Stimulated activated CD8-positive, alpha-beta memory T cell treated with anti-CD3 and anti-CD28 coated beads, Interleukin-15, amount 100 ng/mL, for 4 hours (primary cell): ENCODE data around the gene KRTAP9-3.
"Not testable (repeated sequence)": the region's sequence is repeated elsewhere in the genome, so short reads cannot be mapped to it uniquely, and the experiment has no call there.

ENCODE experiments used
- DNase-seq, 2 donors: peaks; one replicate each; pipeline ENCODE4 v3.0.0-alpha.2; 2020; ENCODE audit warnings: low read depth in 2 of 2

KRTAP9-3 gene

DNA sequence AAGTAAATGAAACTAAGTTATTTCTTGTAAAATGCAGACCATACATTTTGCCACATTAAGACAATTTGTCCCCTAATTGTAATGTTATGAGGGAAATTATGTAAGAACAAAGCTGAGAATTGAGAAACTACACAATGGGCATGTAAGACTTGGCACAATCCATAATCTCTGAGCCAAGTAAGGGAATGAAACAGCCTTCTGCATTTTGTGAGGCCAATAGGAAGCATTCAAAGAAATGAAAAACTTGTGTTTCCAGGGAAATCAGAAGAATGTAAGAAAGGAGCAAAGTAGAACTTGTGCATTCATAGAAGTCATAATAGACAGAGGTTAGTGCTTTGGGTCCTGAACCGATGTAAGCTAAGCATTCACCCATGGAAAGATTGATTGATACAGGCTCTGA is 19.0 kb downstream of the KRTAP9-3 start:
- DNase-seq: no peak

DNA sequence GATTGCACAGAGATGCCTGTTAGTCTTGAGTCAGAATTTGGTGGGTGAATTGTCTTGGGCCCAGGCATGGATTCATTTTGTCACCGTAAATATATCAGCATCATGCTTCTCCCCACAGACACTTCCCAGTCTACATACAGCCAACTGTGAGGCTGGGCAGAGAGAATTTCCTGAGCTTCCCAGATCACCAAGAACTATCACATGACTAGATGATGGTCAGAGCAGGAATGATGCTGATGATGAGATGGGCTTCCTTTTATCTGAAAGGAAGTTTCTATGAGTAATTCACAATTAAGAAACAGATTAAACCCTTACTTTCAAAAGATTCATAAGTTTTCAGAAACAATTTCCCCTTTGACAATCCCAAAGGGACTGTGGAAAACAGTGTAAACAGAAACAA is 22.6 kb downstream of the KRTAP9-3 start:
- DNase-seq: no peak

DNA sequence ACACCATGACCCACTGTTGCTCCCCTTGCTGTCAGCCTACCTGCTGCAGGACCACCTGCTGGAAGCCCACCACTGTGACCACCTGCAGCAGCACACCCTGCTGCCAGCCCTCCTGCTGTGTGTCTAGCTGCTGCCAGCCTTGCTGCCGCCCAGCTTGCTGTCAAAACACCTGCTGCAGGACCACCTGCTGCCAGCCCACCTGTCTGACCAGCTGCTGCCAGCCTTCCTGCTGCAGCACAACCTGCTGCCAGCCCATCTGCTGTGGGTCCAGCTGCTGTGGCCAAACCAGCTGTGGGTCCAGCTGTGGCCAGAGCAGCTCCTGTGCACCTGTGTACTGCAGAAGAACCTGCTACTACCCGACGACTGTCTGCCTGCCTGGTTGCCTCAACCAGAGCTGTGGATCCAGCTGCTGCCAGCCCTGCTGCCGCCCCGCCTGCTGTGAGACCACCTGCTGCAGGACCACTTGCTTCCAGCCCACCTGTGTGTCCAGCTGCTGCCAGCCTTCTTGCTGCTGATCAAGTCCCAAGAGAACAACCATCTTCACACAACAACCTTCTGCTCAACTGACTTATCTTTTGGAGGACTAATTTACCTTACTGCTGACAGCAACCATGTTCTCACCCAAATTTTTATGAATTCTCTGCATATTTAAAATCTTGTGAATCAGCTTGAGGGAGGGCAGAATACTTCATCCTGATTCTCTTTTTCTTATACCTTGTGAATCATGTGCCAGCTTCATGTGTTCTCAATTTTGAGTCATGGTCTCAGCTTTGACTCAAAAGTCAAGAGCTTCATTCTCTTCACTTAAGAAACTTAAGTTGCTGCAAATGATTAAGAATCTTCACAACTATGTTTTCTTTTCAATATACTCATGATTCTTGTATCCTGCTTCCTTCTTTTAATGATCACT is 23.4 kb downstream of the KRTAP9-3 start, which contains the start of gene KRTAP9-9:
Gene KRTAP9-9 (plus strand): TSS at position 4 of the 910 bp plus-strand sequence.
- DNase-seq: not testable (repeated sequence)

DNA sequence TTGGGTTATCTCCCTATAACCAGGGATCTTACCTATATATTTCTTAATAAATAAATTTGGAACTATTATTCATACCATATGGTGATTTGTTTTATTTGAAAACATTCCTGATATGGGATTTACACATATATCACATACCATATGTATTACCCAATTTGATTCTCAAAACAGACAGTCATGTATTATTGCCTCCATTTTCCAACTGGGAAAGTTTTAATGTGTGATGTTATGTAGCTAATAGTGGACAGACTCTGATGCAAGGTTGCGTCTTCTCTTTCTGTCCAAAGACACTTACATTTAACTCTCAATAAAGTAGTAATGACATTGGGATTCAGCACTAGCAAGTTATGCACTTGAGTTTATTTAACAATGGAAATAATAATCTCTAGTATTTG is 24.0 kb downstream of the KRTAP9-3 start:
- DNase-seq: no peak

DNA sequence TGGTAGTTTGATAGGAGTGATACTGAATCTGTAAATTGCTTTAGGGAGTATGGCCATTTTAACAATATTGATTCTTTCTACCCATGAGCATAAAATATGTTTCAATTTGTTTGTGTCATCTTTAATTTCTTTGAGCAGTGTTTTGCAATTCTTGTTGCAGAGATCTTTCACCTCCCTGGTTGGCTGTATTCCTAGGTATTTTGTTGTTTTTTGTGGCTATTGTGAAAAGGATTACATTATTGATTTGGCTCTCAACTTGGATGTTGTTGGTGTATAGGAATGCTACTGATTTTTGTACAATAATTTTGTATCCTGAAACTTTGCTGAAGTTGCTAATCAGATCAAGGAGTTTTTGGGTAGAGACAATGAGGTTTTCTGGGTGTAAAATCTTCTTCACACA is 26.2 kb downstream of the KRTAP9-3 start:
- no peak for DNase-seq

DNA sequence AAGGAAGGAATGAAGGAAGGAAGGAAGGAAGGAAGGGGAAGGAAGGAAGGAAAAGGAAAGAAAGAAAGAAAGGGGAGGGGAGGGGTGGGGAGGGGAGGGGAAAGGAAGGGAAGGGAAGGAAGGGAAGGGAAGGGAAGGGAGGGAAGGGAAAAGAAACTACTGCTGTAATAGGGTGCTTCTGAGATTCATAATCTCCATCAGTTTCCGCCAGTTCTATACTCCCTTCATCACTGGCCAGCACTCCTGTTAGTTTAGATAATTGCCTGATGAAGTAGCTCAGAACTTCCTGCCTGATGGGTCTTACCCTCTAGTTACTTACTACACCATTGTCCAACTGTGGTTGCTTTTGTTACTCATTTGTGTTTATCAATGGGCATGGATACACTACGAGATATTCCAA is 31.0 kb downstream of the KRTAP9-3 start:
- DNase-seq: no peak

DNA sequence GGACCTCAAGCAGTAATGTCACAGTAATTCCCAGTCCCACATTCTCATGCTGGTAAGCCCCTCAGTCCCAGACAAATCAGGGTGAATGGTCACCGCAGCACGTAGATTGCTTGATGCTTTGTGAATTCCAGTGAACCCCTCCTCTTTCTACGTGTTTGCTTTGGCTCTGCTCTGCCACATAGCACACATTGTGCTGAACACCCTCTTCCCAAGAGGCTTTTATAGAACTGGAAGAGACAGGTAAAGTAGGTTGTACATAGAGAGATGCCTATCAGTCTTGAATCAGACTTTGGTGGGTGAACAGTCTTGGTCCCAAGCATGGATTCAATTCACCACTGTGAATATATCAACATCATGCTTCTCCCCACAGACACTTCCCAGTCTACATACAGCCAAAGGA is 32.4 kb downstream of the KRTAP9-3 start:
- no peak for DNase-seq

DNA sequence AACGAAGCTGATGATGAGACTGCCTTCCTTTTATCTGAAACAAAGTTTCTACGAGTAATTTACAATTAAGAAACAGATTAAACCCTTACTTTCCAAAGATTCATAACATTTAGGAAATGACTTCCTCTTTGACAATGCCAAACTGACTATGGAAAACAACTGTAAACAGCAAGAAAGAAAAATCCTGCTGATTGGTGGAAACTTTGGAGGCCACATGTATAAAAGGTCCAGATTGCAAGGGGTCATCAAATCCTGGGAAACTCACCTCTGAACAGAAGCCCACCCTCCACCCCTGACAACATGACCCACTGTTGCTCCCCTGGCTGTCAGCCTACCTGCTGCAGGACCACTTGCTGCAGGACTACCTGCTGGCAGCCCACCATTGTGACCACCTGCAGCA is 32.8 kb downstream of the KRTAP9-3 start, which contains the start of gene KRTAP9-6:
Gene KRTAP9-6 (plus strand): TSS at position 301 of the 400 bp plus-strand sequence. CDS start 0 bp downstream, at position 301.
- DNase-seq: no peak

DNA sequence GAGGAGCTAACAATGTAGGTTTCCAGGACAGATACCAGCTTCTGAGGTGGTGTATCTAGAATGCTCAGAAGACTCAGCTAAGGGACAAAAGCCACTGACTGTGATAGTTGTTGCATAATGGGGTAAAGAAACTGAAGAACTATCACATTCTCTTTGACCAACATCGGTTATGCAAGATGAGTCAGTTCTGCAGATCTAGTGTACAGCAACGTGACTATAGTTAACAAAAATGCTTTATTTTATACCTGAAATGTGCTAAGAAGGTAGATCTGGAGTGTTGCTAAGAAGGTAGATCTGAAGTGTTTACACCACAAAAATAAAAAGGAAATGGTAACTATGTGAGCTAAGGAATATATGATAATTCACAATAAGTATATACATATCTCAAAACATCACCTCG is 35.5 kb downstream of the KRTAP9-3 start:
- DNase-seq: no peak

DNA sequence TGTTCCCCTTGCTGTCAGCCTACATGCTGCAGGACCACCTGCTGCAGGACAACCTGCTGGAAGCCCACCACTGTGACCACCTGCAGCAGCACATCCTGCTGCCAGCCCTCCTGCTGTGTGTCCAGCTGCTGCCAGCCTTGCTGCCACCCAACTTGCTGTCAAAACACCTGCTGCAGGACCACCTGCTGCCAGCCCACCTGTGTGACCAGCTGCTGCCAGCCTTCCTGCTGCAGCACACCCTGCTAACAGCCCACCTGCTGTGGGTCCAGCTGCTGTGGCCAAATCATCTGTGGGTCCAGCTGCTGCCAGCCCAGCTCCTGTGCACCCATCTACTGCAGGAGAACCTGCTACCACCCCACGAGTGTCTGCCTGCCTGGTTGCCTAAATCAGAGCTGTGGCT is 39.1 kb downstream of the KRTAP9-3 start:
- DNase-seq: not testable (repeated sequence)

DNA sequence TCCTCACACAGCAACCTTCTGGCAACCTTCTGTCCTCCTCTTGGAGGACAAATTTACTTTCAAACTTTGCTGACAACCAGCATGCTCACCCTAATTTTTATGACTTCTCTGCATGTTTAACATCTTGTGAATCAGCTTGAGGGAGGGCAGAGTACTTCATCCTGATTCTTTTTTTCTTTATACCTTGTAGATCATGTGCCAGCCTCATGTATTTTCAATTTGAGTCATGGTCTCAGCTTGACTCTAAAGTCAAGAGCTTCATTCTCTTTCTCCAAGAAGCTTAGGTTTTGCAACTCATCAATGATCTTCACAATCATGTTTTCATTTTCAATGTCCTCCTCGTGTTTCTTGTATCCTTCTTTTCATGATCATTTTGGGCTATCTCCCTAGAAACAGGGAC is 39.6 kb downstream of the KRTAP9-3 start:
- DNase-seq: no peak

DNA sequence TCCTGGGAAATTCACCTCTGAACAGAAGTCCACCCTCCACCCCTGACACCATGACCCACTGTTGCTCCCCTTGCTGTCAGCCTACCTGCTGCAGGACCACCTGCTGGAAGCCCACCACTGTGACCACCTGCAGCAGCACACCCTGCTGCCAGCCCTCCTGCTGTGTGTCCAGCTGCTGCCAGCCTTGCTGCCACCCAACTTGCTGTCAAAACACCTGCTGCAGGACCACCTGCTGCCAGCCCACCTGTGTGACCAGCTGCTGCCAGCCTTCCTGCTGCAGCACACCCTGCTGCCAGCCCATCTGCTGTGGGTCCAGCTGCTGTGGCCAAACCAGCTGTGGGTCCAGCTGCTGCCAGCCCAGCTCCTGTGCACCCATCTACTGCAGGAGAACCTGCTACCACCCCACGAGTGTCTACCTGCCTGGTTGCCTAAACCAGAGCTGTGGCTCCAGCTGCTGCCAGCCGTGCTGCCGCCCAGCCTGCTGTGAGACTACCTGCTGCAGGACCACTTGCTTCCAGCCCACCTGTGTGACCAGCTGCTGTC is 43.5 kb downstream of the KRTAP9-3 start, which contains the start of gene KRTAP9-7:
Gene KRTAP9-7 (plus strand): TSS at position 51 of the 543 bp plus-strand sequence. CDS start 0 bp downstream, at position 51.
- not testable (repeated sequence) for DNase-seq

DNA sequence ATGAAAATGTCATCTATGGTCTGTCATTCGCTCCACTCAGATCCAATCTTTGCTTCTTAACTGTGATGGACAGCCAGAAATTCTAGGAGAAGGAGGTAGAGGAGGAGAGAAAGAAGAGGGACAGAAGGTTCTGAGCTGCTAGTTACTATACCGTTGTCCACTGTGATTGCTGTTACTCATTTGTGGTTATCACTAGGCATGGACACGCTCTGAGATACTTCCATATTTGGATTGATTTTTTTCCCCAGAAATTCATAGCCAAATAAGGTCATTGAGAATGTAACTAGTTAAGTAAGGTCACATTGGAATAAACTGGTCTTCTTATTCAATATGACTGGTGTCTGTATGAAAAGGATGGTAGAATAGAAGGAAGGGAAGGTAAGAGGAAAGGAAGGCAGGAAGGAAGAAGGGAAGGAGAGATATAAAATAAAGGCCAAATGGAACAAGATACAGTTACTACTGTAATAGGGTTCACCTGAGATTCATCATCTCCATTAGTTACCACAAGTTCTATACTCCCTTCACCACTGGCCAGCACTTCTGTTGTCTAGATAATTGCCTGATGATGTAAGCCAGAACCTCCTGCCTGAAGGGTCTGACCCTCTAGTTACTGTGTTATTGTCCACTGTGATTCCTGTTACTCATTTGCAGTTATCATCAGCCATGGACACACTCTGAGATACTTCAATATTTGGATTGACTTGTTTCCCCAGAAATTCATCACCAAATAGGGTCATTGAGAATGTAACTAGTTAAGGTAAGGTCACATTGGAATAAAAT is 46.1 kb downstream of the KRTAP9-3 start:
- no peak for DNase-seq
